ENCODE data around the gene ACTL7B.
"Not testable (repeated sequence)": the region's sequence is repeated elsewhere in the genome, so short reads cannot be mapped to it uniquely, and the experiment has no call there.

ACTL7B gene

GRCh38 chr9:108886594-108887271, 30.9 kb upstream of the ACTL7B start:
- not testable (repeated sequence) for H3K4me1 ChIP-seq (ENCODE audit: control insufficient read depth, insufficient read depth, low read length); H3K27ac ChIP-seq (ENCODE audit: insufficient read depth, low read depth, low read length, poor library complexity, severe bottlenecking); H3K4me3 ChIP-seq (ENCODE audit: insufficient read depth, low read depth, low read length); H3K9me3 ChIP-seq (ENCODE audit: control insufficient read depth, low read length); H3K27me3 ChIP-seq (ENCODE audit: control insufficient read depth, insufficient read depth, low read length, poor library complexity, severe bottlenecking)
- 79 to 89% methylated on average over 3 of the region's 3 CpGs for WGBS, 2 experiments
- H3K36me3 ChIP-seq (ENCODE audit: control insufficient read depth, insufficient read depth, low read length): peaks cover 33% of the 10 kb centered on the region

GRCh38 chr9:108885643-108886348, 30.0 kb upstream of the ACTL7B start:
- no peaks in the 10 kb centered on the region for H3K4me1 ChIP-seq (ENCODE audit: control insufficient read depth, insufficient read depth, low read length)
- H3K9me3 ChIP-seq (ENCODE audit: control insufficient read depth, low read length): no peaks in the 10 kb centered on the region
- no peak overlapping the region for H3K4me3 ChIP-seq (ENCODE audit: insufficient read depth, low read depth, low read length)
- 89 to 96% methylated on average over 1 of the region's 1 CpG for WGBS, 2 experiments
- no peak overlapping the region for H3K27ac ChIP-seq (ENCODE audit: insufficient read depth, low read depth, low read length, poor library complexity, severe bottlenecking)
- peaks cover 24% of the 10 kb centered on the region for H3K36me3 ChIP-seq (ENCODE audit: control insufficient read depth, insufficient read depth, low read length)
- H3K27me3 ChIP-seq (ENCODE audit: control insufficient read depth, insufficient read depth, low read length, poor library complexity, severe bottlenecking): no peaks in the 10 kb centered on the region

- peaks cover 21% of the 10 kb centered on the region for H3K36me3 ChIP-seq (ENCODE audit: control insufficient read depth, insufficient read depth, low read length)
- 96 to 100% methylated on average over 1 to 3 of the region's 3 CpGs for WGBS, 2 experiments
- no peaks in the 10 kb centered on the region for H3K27me3 ChIP-seq (ENCODE audit: control insufficient read depth, insufficient read depth, low read length, poor library complexity, severe bottlenecking)
- no peak overlapping the region for H3K4me3 ChIP-seq (ENCODE audit: insufficient read depth, low read depth, low read length)
- H3K9me3 ChIP-seq (ENCODE audit: control insufficient read depth, low read length): no peaks in the 10 kb centered on the region
- H3K27ac ChIP-seq (ENCODE audit: insufficient read depth, low read depth, low read length, poor library complexity, severe bottlenecking): no peak overlapping the region
- no peaks in the 10 kb centered on the region for H3K4me1 ChIP-seq (ENCODE audit: control insufficient read depth, insufficient read depth, low read length)
These were observed 28.9 kb upstream of the ACTL7B start for GRCh38 chr9:108884701-108885100.

- Histone ChIP-seq H3K4me3 (ENCODE audit: insufficient read depth, low read depth, low read length) (no peak overlapping the region), H3K9me3 (ENCODE audit: control insufficient read depth, low read length) (no peaks in the 10 kb centered on the region), H3K4me1 (ENCODE audit: control insufficient read depth, insufficient read depth, low read length) (no peaks in the 10 kb centered on the region), H3K36me3 (ENCODE audit: control insufficient read depth, insufficient read depth, low read length) (peaks cover 18% of the 10 kb centered on the region), H3K27me3 (ENCODE audit: control insufficient read depth, insufficient read depth, low read length, poor library complexity, severe bottlenecking) (no peaks in the 10 kb centered on the region), H3K27ac (ENCODE audit: insufficient read depth, low read depth, low read length, poor library complexity, severe bottlenecking) (no peak overlapping the region)
- 91 to 96% methylated on average over 3 of the region's 3 CpGs for WGBS, 2 experiments
These were observed 27.3 kb upstream of the ACTL7B start for GRCh38 chr9:108883085-108883484.

GRCh38 chr9:108882052-108882888, 26.5 kb upstream of the ACTL7B start:
- no peaks in the 10 kb centered on the region for H3K4me1 ChIP-seq (ENCODE audit: control insufficient read depth, insufficient read depth, low read length)
- H3K27me3 ChIP-seq (ENCODE audit: control insufficient read depth, insufficient read depth, low read length, poor library complexity, severe bottlenecking): no peaks in the 10 kb centered on the region
- WGBS, 2 experiments: 92 to 94% methylated on average over 6 of the region's 6 CpGs
- H3K27ac ChIP-seq (ENCODE audit: insufficient read depth, low read depth, low read length, poor library complexity, severe bottlenecking): no peak overlapping the region
- H3K4me3 ChIP-seq (ENCODE audit: insufficient read depth, low read depth, low read length): no peak overlapping the region
- H3K36me3 ChIP-seq (ENCODE audit: control insufficient read depth, insufficient read depth, low read length): peaks cover 22% of the 10 kb centered on the region
- H3K9me3 ChIP-seq (ENCODE audit: control insufficient read depth, low read length): no peaks in the 10 kb centered on the region

- Histone ChIP-seq H3K4me1 (ENCODE audit: control insufficient read depth, insufficient read depth, low read length) (no peaks in the 10 kb centered on the region), H3K9me3 (ENCODE audit: control insufficient read depth, low read length) (no peaks in the 10 kb centered on the region), H3K36me3 (ENCODE audit: control insufficient read depth, insufficient read depth, low read length) (peaks cover 23% of the 10 kb centered on the region), H3K27ac (ENCODE audit: insufficient read depth, low read depth, low read length, poor library complexity, severe bottlenecking) (no peak overlapping the region), H3K27me3 (ENCODE audit: control insufficient read depth, insufficient read depth, low read length, poor library complexity, severe bottlenecking) (no peaks in the 10 kb centered on the region), H3K4me3 (ENCODE audit: insufficient read depth, low read depth, low read length) (no peak overlapping the region)
- 91 to 92% methylated on average over 3 of the region's 3 CpGs for WGBS, 2 experiments
These were observed 25.0 kb upstream of the ACTL7B start for GRCh38 chr9:108880738-108881316.

- Histone ChIP-seq H3K9me3 (ENCODE audit: control insufficient read depth, low read length) (no peaks in the 10 kb centered on the region), H3K27me3 (ENCODE audit: control insufficient read depth, insufficient read depth, low read length, poor library complexity, severe bottlenecking) (no peaks in the 10 kb centered on the region), H3K27ac (ENCODE audit: insufficient read depth, low read depth, low read length, poor library complexity, severe bottlenecking) (no peak overlapping the region), H3K4me3 (ENCODE audit: insufficient read depth, low read depth, low read length) (no peak overlapping the region), H3K36me3 (ENCODE audit: control insufficient read depth, insufficient read depth, low read length) (peaks cover 31% of the 10 kb centered on the region), H3K4me1 (ENCODE audit: control insufficient read depth, insufficient read depth, low read length) (no peaks in the 10 kb centered on the region)
- WGBS, 2 experiments: 94 to 96% methylated on average over 2 of the region's 2 CpGs
These were observed 21.7 kb upstream of the ACTL7B start for GRCh38 chr9:108877524-108877923.

GRCh38 chr9:108876425-108876824, 20.6 kb upstream of the ACTL7B start:
- H3K36me3 ChIP-seq (ENCODE audit: control insufficient read depth, insufficient read depth, low read length): peaks cover 38% of the 10 kb centered on the region
- no peaks in the 10 kb centered on the region for H3K27me3 ChIP-seq (ENCODE audit: control insufficient read depth, insufficient read depth, low read length, poor library complexity, severe bottlenecking)
- WGBS, 2 experiments: 89 to 95% methylated on average over 5 of the region's 5 CpGs
- H3K4me3 ChIP-seq (ENCODE audit: insufficient read depth, low read depth, low read length): no peak overlapping the region
- no peaks in the 10 kb centered on the region for H3K4me1 ChIP-seq (ENCODE audit: control insufficient read depth, insufficient read depth, low read length)
- H3K27ac ChIP-seq (ENCODE audit: insufficient read depth, low read depth, low read length, poor library complexity, severe bottlenecking): no peak overlapping the region
- no peaks in the 10 kb centered on the region for H3K9me3 ChIP-seq (ENCODE audit: control insufficient read depth, low read length)

GRCh38 chr9:108874058-108874788, 18.4 kb upstream of the ACTL7B start:
- H3K27ac ChIP-seq (ENCODE audit: insufficient read depth, low read depth, low read length, poor library complexity, severe bottlenecking): no peak overlapping the region
- no peaks in the 10 kb centered on the region for H3K4me1 ChIP-seq (ENCODE audit: control insufficient read depth, insufficient read depth, low read length)
- H3K36me3 ChIP-seq (ENCODE audit: control insufficient read depth, insufficient read depth, low read length): peaks cover 36% of the 10 kb centered on the region
- H3K27me3 ChIP-seq (ENCODE audit: control insufficient read depth, insufficient read depth, low read length, poor library complexity, severe bottlenecking): no peaks in the 10 kb centered on the region
- H3K4me3 ChIP-seq (ENCODE audit: insufficient read depth, low read depth, low read length): no peak overlapping the region
- no peaks in the 10 kb centered on the region for H3K9me3 ChIP-seq (ENCODE audit: control insufficient read depth, low read length)
- 88 to 96% methylated on average over 3 of the region's 4 CpGs for WGBS, 2 experiments

All from ectodermal cell (in vitro differentiated cells).